Ishikawa (cell line): ENCODE data around the gene SLC25A42.

ENCODE experiments used
- EP300 ChIP-seq: IDR thresholded peaks from 2 replicates; pipeline ENCODE4 v1.6.1; 2012; ENCODE audit warnings: borderline replicate concordance
- RAD21 ChIP-seq: IDR thresholded peaks from 2 replicates; pipeline ENCODE4 v1.6.1; 2012; ENCODE audit warnings: low read depth
- TCF12 ChIP-seq: IDR thresholded peaks from 2 replicates; pipeline ENCODE4 v1.6.1; 2012; ENCODE audit warnings: low read depth

GRCh38 chr19:19157808-19158207 lies 94.0 kb downstream of the SLC25A42 start:
- TF ChIP-seq RAD21 (no peak), EP300 (no peak), TCF12 (no peak)
